ENCODE results near the gene PAM16. TPM values are rescaled to one million over a fixed set of nuclear protein-coding genes. Genes with fewer than 3 reads are reported as not detected.
A peak's percentile ranks its signal among the peaks of the same experiment; 100 is the strongest.

The PAM16 gene
- total RNA-seq, 1 donor from 2014 or later = 62.8 TPM

- no peak for DNase-seq (ENCODE audit: low read depth)
- no peak for TF ChIP-seq CTCF (IDR thresholded peaks at IDR 0.05; ENCODE audit: insufficient read depth, low read length, poor library complexity, severe bottlenecking)
- no peak overlapping the region for H3K4me3 ChIP-seq (ENCODE audit: low read depth, low read length)
- peaks cover 4% of the 10 kb centered on the region for H3K36me3 ChIP-seq (ENCODE audit: control insufficient read depth, insufficient read depth, low read length)
- no peaks in the 10 kb centered on the region for H3K27me3 ChIP-seq (ENCODE audit: control insufficient read depth, insufficient read depth, low read length)
Measured at GRCh38 chr16:4332083-4332482, 19.0 kb downstream of the PAM16 start.

DNA sequence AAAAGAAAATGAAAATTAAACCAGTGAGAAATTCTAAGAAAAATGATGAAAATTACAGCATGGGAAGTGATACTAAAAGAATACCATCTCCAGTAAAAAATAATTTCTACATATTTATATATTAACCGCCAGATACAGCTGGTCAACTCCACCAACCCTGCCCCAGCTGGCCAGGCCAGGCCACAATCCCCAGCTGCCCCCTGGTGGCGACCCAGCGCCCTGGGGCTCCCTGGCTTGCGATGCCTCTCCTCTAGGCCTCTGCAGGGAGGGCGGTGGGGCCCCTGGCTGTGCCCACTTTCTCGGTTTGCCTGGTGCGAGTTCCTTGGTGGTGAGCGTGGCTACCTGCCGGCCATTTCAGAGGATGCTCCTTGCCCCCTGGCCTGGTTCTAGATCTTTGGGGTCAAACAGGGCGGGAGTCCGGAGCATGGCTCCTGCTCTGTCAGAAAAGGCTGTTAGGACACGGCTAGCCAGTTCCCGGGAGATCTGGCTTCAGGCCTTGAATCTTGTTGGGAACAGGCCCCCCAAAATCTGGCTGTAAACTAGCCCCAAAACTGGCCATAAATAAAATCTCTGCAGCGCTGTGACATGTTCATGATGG, 20.7 kb downstream of the PAM16 start:
- H3K36me3 ChIP-seq (ENCODE audit: control insufficient read depth, insufficient read depth, low read length) = peaks cover 4% of the 10 kb centered on the region
- H3K27me3 ChIP-seq (ENCODE audit: control insufficient read depth, insufficient read depth, low read length) = no peaks in the 10 kb centered on the region
- TF ChIP-seq CTCF (IDR thresholded peaks at IDR 0.05; ENCODE audit: insufficient read depth, low read length, poor library complexity, severe bottlenecking) = peak; percentile 97
- DNase-seq (ENCODE audit: low read depth) = no peak
- H3K4me3 ChIP-seq (ENCODE audit: low read depth, low read length) = no peak overlapping the region

GRCh38 chr16:4328782-4329775, 22.0 kb downstream of the PAM16 start:
- no peak for DNase-seq (ENCODE audit: low read depth)
- Histone ChIP-seq H3K27me3 (ENCODE audit: control insufficient read depth, insufficient read depth, low read length) (no peaks in the 10 kb centered on the region), H3K36me3 (ENCODE audit: control insufficient read depth, insufficient read depth, low read length) (peaks cover 1% of the 10 kb centered on the region), H3K4me3 (ENCODE audit: low read depth, low read length) (no peak overlapping the region)
- no peak for TF ChIP-seq CTCF (IDR thresholded peaks at IDR 0.05; ENCODE audit: insufficient read depth, low read length, poor library complexity, severe bottlenecking)

DNA sequence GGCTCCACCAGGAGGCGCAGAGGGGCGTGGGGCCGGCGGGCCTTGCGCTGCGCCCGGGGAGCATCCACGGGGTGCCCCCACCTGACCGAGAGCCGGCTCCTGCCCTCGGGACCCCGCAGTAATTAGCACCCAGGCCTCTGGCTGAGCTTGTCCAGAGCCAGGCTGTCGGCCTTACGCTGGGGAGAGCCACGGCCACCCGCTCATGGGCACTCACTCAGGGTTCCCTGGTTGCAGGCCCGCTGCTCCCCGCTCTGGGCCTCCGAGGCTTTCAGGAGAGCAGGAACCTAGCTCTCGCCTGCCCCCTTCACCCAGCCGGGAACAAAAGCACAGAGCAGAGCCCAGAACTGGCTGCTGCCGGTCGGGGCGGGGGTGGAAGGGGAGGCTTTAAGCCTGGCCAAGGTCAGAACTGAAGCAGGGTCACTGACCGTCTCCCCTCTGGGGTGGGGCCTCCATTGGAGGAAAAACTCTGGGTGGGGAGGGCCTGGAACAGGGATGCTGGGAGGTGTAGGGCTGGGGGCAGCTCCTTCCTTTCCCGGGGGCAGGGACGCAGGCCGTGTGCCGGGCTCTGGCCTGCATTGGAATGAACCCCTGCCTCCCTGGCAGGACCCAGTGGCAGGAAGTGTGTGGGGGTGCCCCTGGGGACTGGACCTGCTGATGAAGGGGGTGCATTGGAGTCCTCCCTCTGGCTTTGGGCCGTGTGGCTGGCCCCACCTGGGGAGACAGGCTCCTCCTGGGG, 22.9 kb downstream of the PAM16 start:
- TF ChIP-seq CTCF (IDR thresholded peaks at IDR 0.05; ENCODE audit: insufficient read depth, low read length, poor library complexity, severe bottlenecking) = peak; percentile 58
- peak overlapping the region; percentile 27 for H3K4me3 ChIP-seq (ENCODE audit: low read depth, low read length)
- peaks cover 1% of the 10 kb centered on the region for H3K36me3 ChIP-seq (ENCODE audit: control insufficient read depth, insufficient read depth, low read length)
- DNase-seq (ENCODE audit: low read depth) = no peak
- H3K27me3 ChIP-seq (ENCODE audit: control insufficient read depth, insufficient read depth, low read length) = no peaks in the 10 kb centered on the region

DNA sequence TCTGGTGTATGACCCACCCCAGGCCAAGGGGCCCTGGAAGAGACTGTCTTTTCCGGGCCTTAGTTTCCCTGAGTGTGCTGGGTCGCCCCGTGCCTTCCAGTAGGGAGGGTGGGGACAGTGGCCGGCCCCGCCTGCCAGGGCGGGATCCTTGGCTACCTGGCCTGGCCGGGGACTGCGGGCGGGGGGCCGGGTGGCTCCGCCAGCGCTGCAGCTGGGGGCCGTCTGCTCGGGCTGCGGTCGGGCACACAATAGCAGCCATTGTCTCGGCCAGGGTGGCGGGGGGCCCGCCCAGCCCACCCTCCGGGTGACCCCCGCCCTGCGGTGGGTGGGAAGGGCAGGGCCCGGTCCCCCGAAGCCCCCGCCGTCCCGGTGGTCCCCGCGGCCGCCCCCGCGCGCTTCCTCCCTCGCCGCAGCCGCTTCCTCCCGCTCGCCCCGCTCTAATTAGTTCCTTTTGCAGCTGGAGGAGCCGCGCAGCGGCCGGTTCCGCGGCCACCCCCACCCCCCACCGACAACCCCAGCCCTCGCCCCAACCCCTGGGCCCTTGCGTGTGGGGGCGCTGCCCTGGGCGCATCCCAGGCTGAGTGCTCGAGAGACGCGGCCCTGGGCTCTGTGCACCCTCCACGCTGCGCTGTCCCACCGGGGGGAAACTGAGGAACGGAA, 23.6 kb downstream of the PAM16 start:
- peaks cover 1% of the 10 kb centered on the region for H3K36me3 ChIP-seq (ENCODE audit: control insufficient read depth, insufficient read depth, low read length)

More for the DNA sequence above, 23.6 kb downstream of the PAM16 start:
- no peaks in the 10 kb centered on the region for H3K27me3 ChIP-seq (ENCODE audit: control insufficient read depth, insufficient read depth, low read length)
- peak overlapping the region; percentile 27 for H3K4me3 ChIP-seq (ENCODE audit: low read depth, low read length)
- no peak for DNase-seq (ENCODE audit: low read depth)
- TF ChIP-seq CTCF (IDR thresholded peaks at IDR 0.05; ENCODE audit: insufficient read depth, low read length, poor library complexity, severe bottlenecking) = no peak

Measured in kidney epithelial cell (primary cell).